HL-60 (cell line): ENCODE data around the gene PLA2G6.

Source experiments
- DNase-seq, 2 experiments: peaks; one replicate each; pipeline ENCODE4 v3.0.0-alpha.2; 2010 to 2020; ENCODE audit warnings: low read depth in 1 of 2, low spot score in 1 of 2
- H3K27ac ChIP-seq: fragments of 250-450 bp; sonication (Bioruptor Pico); replicated peaks from 2 replicates; pipeline ENCODE4 v1.5.1; 2020; ENCODE audit warnings: mild to moderate bottlenecking, moderate library complexity
- H3K27me3 ChIP-seq: fragments of 250-450 bp; sonication (Bioruptor Pico); 2 replicates; pipeline ENCODE4 v1.5.1; 2021; ENCODE audit warnings: mild to moderate bottlenecking, moderate library complexity; ENCODE audit not compliant: insufficient read depth, poor library complexity, severe bottlenecking
- H3K4me3 ChIP-seq: replicated peaks from 2 replicates; pipeline ENCODE4 v1.5.1; 2011; ENCODE audit warnings: mild to moderate bottlenecking, control low read depth, low read length; ENCODE audit not compliant: insufficient read depth
- GABPA ChIP-seq: IDR thresholded peaks from 2 replicates; pipeline ENCODE4 v1.6.1; 2012; ENCODE audit warnings: low read depth
- POLR2AphosphoS5 ChIP-seq: IDR thresholded peaks from 2 replicates; pipeline ENCODE4 v1.6.1; 2012; ENCODE audit warnings: low read depth
- SPI1 ChIP-seq: IDR thresholded peaks from 2 replicates; pipeline ENCODE4 v1.6.1; 2012; ENCODE audit warnings: low read depth, mild to moderate bottlenecking, borderline replicate concordance
- TF ChIP-seq, protein P1 (sequence below): IDR thresholded peaks from one replicate; pipeline ENCODE4 v1.5.1; 2011; ENCODE audit warnings: low read length, control low read depth, inconsistent platforms; ENCODE audit not compliant: insufficient read depth
- TF ChIP-seq, protein P2 (sequence below): IDR thresholded peaks from 2 replicates; pipeline ENCODE4 v1.6.1; 2012; ENCODE audit warnings: low read depth; ENCODE audit not compliant: insufficient replicate concordance

The PLA2G6 gene

DNA sequence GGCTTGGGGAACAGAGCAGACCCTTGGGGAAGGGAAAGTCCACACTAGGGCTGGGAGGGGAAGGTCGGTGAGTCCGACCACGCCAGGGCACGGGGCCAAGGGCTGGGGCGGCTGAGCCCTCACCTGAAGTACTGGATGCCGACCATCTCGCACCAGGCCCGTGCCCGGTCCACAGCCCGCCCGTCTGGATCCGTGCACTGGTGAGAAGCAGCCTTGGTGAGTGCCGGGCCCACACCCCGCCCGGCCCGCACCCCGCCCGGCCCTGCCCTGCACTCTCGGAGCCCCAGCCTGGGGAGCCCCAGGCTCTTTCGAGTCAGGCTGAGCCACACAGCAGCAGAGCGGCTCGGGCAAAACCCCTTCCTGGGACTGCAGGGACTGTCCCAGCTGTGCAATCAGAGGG lies 69.2 kb downstream of the PLA2G6 start:
- TF ChIP-seq SPI1: no peak
- TF ChIP-seq, protein P1, sequence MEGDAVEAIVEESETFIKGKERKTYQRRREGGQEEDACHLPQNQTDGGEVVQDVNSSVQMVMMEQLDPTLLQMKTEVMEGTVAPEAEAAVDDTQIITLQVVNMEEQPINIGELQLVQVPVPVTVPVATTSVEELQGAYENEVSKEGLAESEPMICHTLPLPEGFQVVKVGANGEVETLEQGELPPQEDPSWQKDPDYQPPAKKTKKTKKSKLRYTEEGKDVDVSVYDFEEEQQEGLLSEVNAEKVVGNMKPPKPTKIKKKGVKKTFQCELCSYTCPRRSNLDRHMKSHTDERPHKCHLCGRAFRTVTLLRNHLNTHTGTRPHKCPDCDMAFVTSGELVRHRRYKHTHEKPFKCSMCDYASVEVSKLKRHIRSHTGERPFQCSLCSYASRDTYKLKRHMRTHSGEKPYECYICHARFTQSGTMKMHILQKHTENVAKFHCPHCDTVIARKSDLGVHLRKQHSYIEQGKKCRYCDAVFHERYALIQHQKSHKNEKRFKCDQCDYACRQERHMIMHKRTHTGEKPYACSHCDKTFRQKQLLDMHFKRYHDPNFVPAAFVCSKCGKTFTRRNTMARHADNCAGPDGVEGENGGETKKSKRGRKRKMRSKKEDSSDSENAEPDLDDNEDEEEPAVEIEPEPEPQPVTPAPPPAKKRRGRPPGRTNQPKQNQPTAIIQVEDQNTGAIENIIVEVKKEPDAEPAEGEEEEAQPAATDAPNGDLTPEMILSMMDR: no peak
- TF ChIP-seq GABPA: no peak
- TF ChIP-seq POLR2AphosphoS5: no peak
- TF ChIP-seq, protein P2, sequence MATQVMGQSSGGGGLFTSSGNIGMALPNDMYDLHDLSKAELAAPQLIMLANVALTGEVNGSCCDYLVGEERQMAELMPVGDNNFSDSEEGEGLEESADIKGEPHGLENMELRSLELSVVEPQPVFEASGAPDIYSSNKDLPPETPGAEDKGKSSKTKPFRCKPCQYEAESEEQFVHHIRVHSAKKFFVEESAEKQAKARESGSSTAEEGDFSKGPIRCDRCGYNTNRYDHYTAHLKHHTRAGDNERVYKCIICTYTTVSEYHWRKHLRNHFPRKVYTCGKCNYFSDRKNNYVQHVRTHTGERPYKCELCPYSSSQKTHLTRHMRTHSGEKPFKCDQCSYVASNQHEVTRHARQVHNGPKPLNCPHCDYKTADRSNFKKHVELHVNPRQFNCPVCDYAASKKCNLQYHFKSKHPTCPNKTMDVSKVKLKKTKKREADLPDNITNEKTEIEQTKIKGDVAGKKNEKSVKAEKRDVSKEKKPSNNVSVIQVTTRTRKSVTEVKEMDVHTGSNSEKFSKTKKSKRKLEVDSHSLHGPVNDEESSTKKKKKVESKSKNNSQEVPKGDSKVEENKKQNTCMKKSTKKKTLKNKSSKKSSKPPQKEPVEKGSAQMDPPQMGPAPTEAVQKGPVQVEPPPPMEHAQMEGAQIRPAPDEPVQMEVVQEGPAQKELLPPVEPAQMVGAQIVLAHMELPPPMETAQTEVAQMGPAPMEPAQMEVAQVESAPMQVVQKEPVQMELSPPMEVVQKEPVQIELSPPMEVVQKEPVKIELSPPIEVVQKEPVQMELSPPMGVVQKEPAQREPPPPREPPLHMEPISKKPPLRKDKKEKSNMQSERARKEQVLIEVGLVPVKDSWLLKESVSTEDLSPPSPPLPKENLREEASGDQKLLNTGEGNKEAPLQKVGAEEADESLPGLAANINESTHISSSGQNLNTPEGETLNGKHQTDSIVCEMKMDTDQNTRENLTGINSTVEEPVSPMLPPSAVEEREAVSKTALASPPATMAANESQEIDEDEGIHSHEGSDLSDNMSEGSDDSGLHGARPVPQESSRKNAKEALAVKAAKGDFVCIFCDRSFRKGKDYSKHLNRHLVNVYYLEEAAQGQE: no peak
- no peak overlapping the region for H3K27ac ChIP-seq
- no peaks in the 10 kb centered on the region for H3K27me3 ChIP-seq
- no peak overlapping the region for H3K4me3 ChIP-seq
- no peak for DNase-seq

DNA sequence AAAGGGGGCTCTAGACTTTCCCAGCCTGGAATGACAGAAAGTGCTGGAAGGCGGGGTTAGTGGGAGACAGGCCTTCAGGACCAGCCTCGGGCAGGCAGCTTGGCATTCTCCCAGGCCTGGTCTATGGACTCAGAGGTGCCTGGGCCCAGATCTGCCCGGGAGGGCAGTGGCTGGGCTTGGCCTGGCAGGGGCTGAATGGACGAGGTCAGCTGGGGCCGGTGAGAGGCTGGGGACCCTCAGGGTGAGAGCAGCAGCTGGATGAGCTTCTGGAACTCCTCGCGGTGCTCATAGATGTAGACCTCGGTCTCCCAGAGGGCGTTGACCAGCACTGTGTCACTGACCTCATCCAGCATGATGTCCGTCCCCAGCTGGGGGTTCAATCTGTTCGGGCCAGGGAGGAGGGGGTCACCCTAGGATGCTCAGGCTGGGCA lies 69.7 kb downstream of the PLA2G6 start:
- TF ChIP-seq, protein P2: no peak
- TF ChIP-seq, protein P1: no peak
- TF ChIP-seq GABPA (no peak), SPI1 (no peak), POLR2AphosphoS5 (no peak)
- no peak overlapping the region for H3K4me3 ChIP-seq
- H3K27ac ChIP-seq: no peak overlapping the region

DNA sequence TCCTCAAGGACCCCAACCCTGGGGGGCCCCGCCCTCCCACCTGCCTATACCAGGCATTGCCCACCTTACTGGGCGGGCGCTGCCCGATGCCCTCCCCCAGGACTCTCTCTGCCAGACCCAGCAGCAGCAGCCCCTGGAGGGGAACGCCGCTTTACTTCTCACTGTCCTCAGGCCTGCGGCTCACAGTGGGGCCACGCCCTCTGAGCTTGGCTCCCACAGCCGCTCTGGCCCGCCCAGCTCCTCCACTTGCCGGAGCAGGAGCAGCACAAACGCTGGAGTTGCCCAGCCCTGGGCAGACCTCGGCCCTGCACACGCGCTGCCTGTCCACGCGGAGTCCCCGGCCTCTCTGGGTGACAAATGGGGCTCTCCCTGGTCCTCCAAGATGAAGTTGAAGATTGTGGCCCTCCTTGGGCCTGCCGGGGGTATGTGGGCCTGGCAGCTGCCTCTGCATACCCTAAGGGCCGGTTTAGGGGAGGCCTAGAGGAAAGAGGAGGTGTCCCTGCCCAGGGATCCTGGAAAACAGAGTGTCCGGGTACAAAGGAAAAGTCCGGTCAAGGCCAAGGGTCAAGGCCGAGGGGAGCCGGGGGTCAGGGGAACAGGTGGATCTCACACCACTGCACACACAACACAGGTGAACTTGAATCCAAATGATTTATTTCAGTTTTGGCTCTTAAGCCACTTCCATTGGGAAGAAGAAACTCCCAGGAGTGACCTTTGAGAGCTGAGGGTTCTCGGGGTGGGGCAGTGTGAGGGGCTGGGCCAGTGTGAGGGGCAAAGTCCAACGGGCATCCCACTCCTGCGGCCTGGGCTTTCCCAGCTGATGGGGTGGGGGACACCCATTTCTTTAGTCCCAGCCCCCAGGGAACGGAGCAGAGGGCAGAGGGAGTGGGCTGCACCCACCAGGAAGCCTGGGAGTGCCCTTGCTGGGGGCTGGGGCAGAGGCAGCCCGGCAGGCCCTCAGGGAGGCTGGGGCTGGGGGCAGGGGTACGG lies 70.5 kb downstream of the PLA2G6 start:
- no peak for DNase-seq
- TF ChIP-seq, protein P1: no peak
- TF ChIP-seq, protein P2: no peak
- TF ChIP-seq SPI1 (no peak), POLR2AphosphoS5 (no peak), GABPA (no peak)
- Histone ChIP-seq H3K4me3 (no peak overlapping the region), H3K27me3 (no peaks in the 10 kb centered on the region), H3K27ac (no peak overlapping the region)

More for the DNA sequence above, 69.7 kb downstream of the PLA2G6 start:
- H3K27me3 ChIP-seq: no peaks in the 10 kb centered on the region
- DNase-seq: no peak
